ENCODE measurements around the gene CAMTA1.

CAMTA1 gene

GRCh38 chr1:7515175-7515574 lies 729.9 kb downstream of the CAMTA1 start:
- no peaks in the 10 kb centered on the region for H3K36me3 ChIP-seq (ENCODE audit: control insufficient read depth, insufficient read depth, low read length)
- H3K4me1 ChIP-seq (ENCODE audit: control insufficient read depth, insufficient read depth, low read length) = no peaks in the 10 kb centered on the region
- no peak overlapping the region for H3K4me3 ChIP-seq (ENCODE audit: insufficient read depth, low read depth, low read length)
- WGBS, 2 experiments = 81 to 83% methylated on average over 5 of the region's 5 CpGs
- no peaks in the 10 kb centered on the region for H3K9me3 ChIP-seq (ENCODE audit: control insufficient read depth, low read length)
- no peaks in the 10 kb centered on the region for H3K27me3 ChIP-seq (ENCODE audit: control insufficient read depth, insufficient read depth, low read length, poor library complexity, severe bottlenecking)
- H3K27ac ChIP-seq (ENCODE audit: insufficient read depth, low read depth, low read length, poor library complexity, severe bottlenecking) = no peak overlapping the region

GRCh38 chr1:7515904-7516303 lies 730.6 kb downstream of the CAMTA1 start:
- no peaks in the 10 kb centered on the region for H3K36me3 ChIP-seq (ENCODE audit: control insufficient read depth, insufficient read depth, low read length)
- H3K4me3 ChIP-seq (ENCODE audit: insufficient read depth, low read depth, low read length) = no peak overlapping the region
- 79 to 90% methylated on average over 8 of the region's 8 CpGs for WGBS, 2 experiments
- no peaks in the 10 kb centered on the region for H3K9me3 ChIP-seq (ENCODE audit: control insufficient read depth, low read length)
- H3K27ac ChIP-seq (ENCODE audit: insufficient read depth, low read depth, low read length, poor library complexity, severe bottlenecking) = no peak overlapping the region
- H3K4me1 ChIP-seq (ENCODE audit: control insufficient read depth, insufficient read depth, low read length) = no peaks in the 10 kb centered on the region
- no peaks in the 10 kb centered on the region for H3K27me3 ChIP-seq (ENCODE audit: control insufficient read depth, insufficient read depth, low read length, poor library complexity, severe bottlenecking)

GRCh38 chr1:7516341-7516740 lies 731.1 kb downstream of the CAMTA1 start:
- H3K27me3 ChIP-seq (ENCODE audit: control insufficient read depth, insufficient read depth, low read length, poor library complexity, severe bottlenecking) = no peaks in the 10 kb centered on the region
- no peaks in the 10 kb centered on the region for H3K9me3 ChIP-seq (ENCODE audit: control insufficient read depth, low read length)
- no peaks in the 10 kb centered on the region for H3K36me3 ChIP-seq (ENCODE audit: control insufficient read depth, insufficient read depth, low read length)
- no peaks in the 10 kb centered on the region for H3K4me1 ChIP-seq (ENCODE audit: control insufficient read depth, insufficient read depth, low read length)
- no peak overlapping the region for H3K27ac ChIP-seq (ENCODE audit: insufficient read depth, low read depth, low read length, poor library complexity, severe bottlenecking)
- no peak overlapping the region for H3K4me3 ChIP-seq (ENCODE audit: insufficient read depth, low read depth, low read length)
- 36 to 38% methylated on average over 4 of the region's 4 CpGs for WGBS, 2 experiments

- Histone ChIP-seq H3K9me3 (ENCODE audit: control insufficient read depth, low read length) (no peaks in the 10 kb centered on the region), H3K36me3 (ENCODE audit: control insufficient read depth, insufficient read depth, low read length) (no peaks in the 10 kb centered on the region), H3K4me1 (ENCODE audit: control insufficient read depth, insufficient read depth, low read length) (no peaks in the 10 kb centered on the region), H3K27ac (ENCODE audit: insufficient read depth, low read depth, low read length, poor library complexity, severe bottlenecking) (no peak overlapping the region), H3K27me3 (ENCODE audit: control insufficient read depth, insufficient read depth, low read length, poor library complexity, severe bottlenecking) (no peaks in the 10 kb centered on the region), H3K4me3 (ENCODE audit: insufficient read depth, low read depth, low read length) (no peak overlapping the region)
- WGBS, 2 experiments = 88% methylated on average over 5 of the region's 5 CpGs
These were observed 731.7 kb downstream of the CAMTA1 start for GRCh38 chr1:7516929-7517328.

GRCh38 chr1:7517611-7518330 lies 732.5 kb downstream of the CAMTA1 start:
- Histone ChIP-seq H3K4me3 (ENCODE audit: insufficient read depth, low read depth, low read length) (no peak overlapping the region), H3K27ac (ENCODE audit: insufficient read depth, low read depth, low read length, poor library complexity, severe bottlenecking) (no peak overlapping the region), H3K36me3 (ENCODE audit: control insufficient read depth, insufficient read depth, low read length) (no peaks in the 10 kb centered on the region), H3K9me3 (ENCODE audit: control insufficient read depth, low read length) (no peaks in the 10 kb centered on the region), H3K4me1 (ENCODE audit: control insufficient read depth, insufficient read depth, low read length) (no peaks in the 10 kb centered on the region), H3K27me3 (ENCODE audit: control insufficient read depth, insufficient read depth, low read length, poor library complexity, severe bottlenecking) (no peaks in the 10 kb centered on the region)
- WGBS, 2 experiments = 85 to 87% methylated on average over 10 of the region's 10 CpGs

GRCh38 chr1:7518411-7518810 lies 733.2 kb downstream of the CAMTA1 start:
- Histone ChIP-seq H3K27ac (ENCODE audit: insufficient read depth, low read depth, low read length, poor library complexity, severe bottlenecking) (no peak overlapping the region), H3K9me3 (ENCODE audit: control insufficient read depth, low read length) (no peaks in the 10 kb centered on the region), H3K4me1 (ENCODE audit: control insufficient read depth, insufficient read depth, low read length) (no peaks in the 10 kb centered on the region), H3K27me3 (ENCODE audit: control insufficient read depth, insufficient read depth, low read length, poor library complexity, severe bottlenecking) (no peaks in the 10 kb centered on the region), H3K36me3 (ENCODE audit: control insufficient read depth, insufficient read depth, low read length) (no peaks in the 10 kb centered on the region), H3K4me3 (ENCODE audit: insufficient read depth, low read depth, low read length) (no peak overlapping the region)
- 94% methylated on average over 8 of the region's 8 CpGs for WGBS, 2 experiments

- H3K9me3 ChIP-seq (ENCODE audit: control insufficient read depth, low read length) = no peaks in the 10 kb centered on the region
- 89 to 91% methylated on average over 8 of the region's 8 CpGs for WGBS, 2 experiments
- no peaks in the 10 kb centered on the region for H3K27me3 ChIP-seq (ENCODE audit: control insufficient read depth, insufficient read depth, low read length, poor library complexity, severe bottlenecking)
- H3K4me3 ChIP-seq (ENCODE audit: insufficient read depth, low read depth, low read length) = no peak overlapping the region
- H3K36me3 ChIP-seq (ENCODE audit: control insufficient read depth, insufficient read depth, low read length) = no peaks in the 10 kb centered on the region
- H3K27ac ChIP-seq (ENCODE audit: insufficient read depth, low read depth, low read length, poor library complexity, severe bottlenecking) = no peak overlapping the region
- no peaks in the 10 kb centered on the region for H3K4me1 ChIP-seq (ENCODE audit: control insufficient read depth, insufficient read depth, low read length)
These were observed 734.1 kb downstream of the CAMTA1 start for GRCh38 chr1:7519181-7519860.

- Histone ChIP-seq H3K36me3 (ENCODE audit: control insufficient read depth, insufficient read depth, low read length) (no peaks in the 10 kb centered on the region), H3K4me1 (ENCODE audit: control insufficient read depth, insufficient read depth, low read length) (no peaks in the 10 kb centered on the region), H3K9me3 (ENCODE audit: control insufficient read depth, low read length) (no peaks in the 10 kb centered on the region), H3K27me3 (ENCODE audit: control insufficient read depth, insufficient read depth, low read length, poor library complexity, severe bottlenecking) (no peaks in the 10 kb centered on the region), H3K27ac (ENCODE audit: insufficient read depth, low read depth, low read length, poor library complexity, severe bottlenecking) (no peak overlapping the region), H3K4me3 (ENCODE audit: insufficient read depth, low read depth, low read length) (no peak overlapping the region)
- WGBS, 2 experiments = 88 to 90% methylated on average over 8 to 9 of the region's 9 CpGs
These were observed 734.7 kb downstream of the CAMTA1 start for GRCh38 chr1:7519861-7520395.

GRCh38 chr1:7520496-7520895 lies 735.2 kb downstream of the CAMTA1 start:
- 82 to 92% methylated on average over 4 of the region's 4 CpGs for WGBS, 2 experiments
- Histone ChIP-seq H3K27ac (ENCODE audit: insufficient read depth, low read depth, low read length, poor library complexity, severe bottlenecking) (no peak overlapping the region), H3K27me3 (ENCODE audit: control insufficient read depth, insufficient read depth, low read length, poor library complexity, severe bottlenecking) (no peaks in the 10 kb centered on the region), H3K4me3 (ENCODE audit: insufficient read depth, low read depth, low read length) (no peak overlapping the region), H3K9me3 (ENCODE audit: control insufficient read depth, low read length) (no peaks in the 10 kb centered on the region), H3K36me3 (ENCODE audit: control insufficient read depth, insufficient read depth, low read length) (no peaks in the 10 kb centered on the region), H3K4me1 (ENCODE audit: control insufficient read depth, insufficient read depth, low read length) (no peaks in the 10 kb centered on the region)
